K562 (cell line): ENCODE results near the gene MPZL1. TPM values are rescaled to one million over a fixed set of nuclear protein-coding genes. Genes with fewer than 3 reads are reported as not detected.

ENCODE experiments used
- ATF3 ChIP-seq, 2 experiments: fragments of 450-650 bp in 1 of 2; sonication (generic) in 1 of 2; formaldehyde crosslinking in 1 of 2; IDR thresholded peaks in 1 of 2; conservative IDR thresholded peaks in 1 of 2; 2 replicates each; pipeline versions ENCODE4 v1.6.1 to v1.8.1; 2016 to 2023; ENCODE audit warnings: mild to moderate bottlenecking in 2 of 2, moderate library complexity in 2 of 2, inconsistent platforms in 1 of 2, missing genetic modification reagents in 1 of 2
- ETV5 ChIP-seq: sonication (generic); formaldehyde crosslinking; IDR thresholded peaks from 2 replicates; pipeline ENCODE4 v1.4.0; 2020; ENCODE audit warnings: low read depth, mild to moderate bottlenecking, missing genetic modification reagents
- GATAD2A ChIP-seq: fragments of 450-650 bp; IDR thresholded peaks from 2 replicates; pipeline ENCODE4 v1.6.1; 2017
- HIVEP1 ChIP-seq: fragments of 250-450 bp; sonication (Bioruptor Pico); IDR thresholded peaks from 2 replicates; pipeline ENCODE4 v1.4.0; 2020; ENCODE audit warnings: mild to moderate bottlenecking
- ILK ChIP-seq: fragments of 450-650 bp; IDR thresholded peaks from 2 replicates; pipeline ENCODE4 v1.6.1; 2016; ENCODE audit warnings: missing genetic modification characterization, low read depth, mild to moderate bottlenecking, missing compliant biosample characterization, moderate library complexity, borderline replicate concordance
- MAZ ChIP-seq, 2 experiments: fragments of 450-650 bp in 1 of 2; sonication (generic) in 1 of 2; formaldehyde crosslinking; IDR thresholded peaks in 1 of 2; conservative IDR thresholded peaks in 1 of 2; 2 replicates each; pipeline versions ENCODE4 v1.4.0 to v1.5.0; 2020; ENCODE audit warnings: mild to moderate bottlenecking in 1 of 2, missing genetic modification reagents in 1 of 2
- PKNOX1 ChIP-seq: fragments of 450-650 bp; IDR thresholded peaks from 2 replicates; pipeline ENCODE4 v1.6.1; 2016
- PRMT5 ChIP-seq: sonication (generic); formaldehyde crosslinking; IDR thresholded peaks from 2 replicates; pipeline ENCODE4 v1.5.0; 2020; ENCODE audit warnings: missing genetic modification reagents
- TBL1XR1 ChIP-seq, 2 experiments: IDR thresholded peaks; 2 replicates each; pipeline ENCODE4 v1.6.1; 2012; ENCODE audit warnings: improper control_type of control experiment in 2 of 2, low read length in 2 of 2, mild to moderate bottlenecking in 1 of 2
- ZNF274 ChIP-seq: IDR thresholded peaks from 2 replicates; pipeline ENCODE4 v1.6.1; 2011; ENCODE audit warnings: low read depth, mild to moderate bottlenecking, low read length, moderate library complexity, borderline replicate concordance
- ZNF384 ChIP-seq: IDR thresholded peaks from 2 replicates; pipeline ENCODE4 v1.6.1; 2012; ENCODE audit warnings: low read depth, low read length, improper control_type of control experiment
- ZNF407 ChIP-seq: fragments of 450-650 bp; IDR thresholded peaks from 2 replicates; pipeline ENCODE4 v1.6.1; 2016; ENCODE audit warnings: low read depth
- ZNF431 ChIP-seq: sonication (generic); formaldehyde crosslinking; IDR thresholded peaks from 2 replicates; pipeline ENCODE4 v1.8.0; 2022; ENCODE audit warnings: mild to moderate bottlenecking, missing genetic modification reagents
- ZNF778 ChIP-seq: fragments of 450-650 bp; formaldehyde crosslinking; IDR thresholded peaks from 2 replicates; pipeline ENCODE4 v1.4.0; 2020; ENCODE audit warnings: mild to moderate bottlenecking, moderate library complexity
- polyA plus RNA-seq, 8 experiments: library from polyadenylated mRNA; depleted of rRNA in 4 of 8; stranded (reverse) in 5 of 8; unstranded in 3 of 8; fragments of >200 nt; fragmentation: Nextera tagmentation in 2 of 8; fragmentation: Illumina TruSeq in 1 of 8; extraction: Ambion mirVana in 2 of 8; extraction: Trizol in 1 of 8; gene quantifications; 2 replicates each; pipeline versions ENCODE4 v1.2.1 to v1.2.3, GENCODE V29; 2011 to 2014; ENCODE audit warnings: inconsistent platforms in 1 of 8, missing spikeins in 1 of 8
- total RNA-seq, 7 experiments: library from RNA; depleted of rRNA in 6 of 7; stranded (reverse); fragments of >200 nt in 6 of 7; fragmentation: Illumina TruSeq in 2 of 7; extraction: Trizol in 2 of 7; gene quantifications; 2 replicates each; pipeline versions ENCODE4 v1.2.1 to v1.2.3, GENCODE V29; 2011 to 2021; ENCODE audit warnings: low replicate concordance in 1 of 7

The MPZL1 gene
- total and polyA plus RNA-seq, 9 of the 15 experiments (the other 6 are each of a cell fraction or from before 2014, with no cell fraction given), result 14.5 to 153 (median 66.5) TPM

GRCh38 chr1:167715157-167715999, 6.4 kb upstream of the MPZL1 start (continued):
- TF ChIP-seq ATF3 (IDR thresholded peaks at IDR 0.05) (no peak), ATF3 (CRISPR knock-in tag; conservative IDR thresholded peaks at IDR 0.05) (peak; percentile 9; the same call in 1 of the 2 replicates), ETV5 (CRISPR knock-in tag) (peak; percentile 67; the same call in 1 of the 2 replicates), GATAD2A (0 out of 2 replicates have a peak, but pooled peaks have one; percentile 12), ZNF431 (CRISPR knock-in tag) (0 out of 2 replicates have a peak, but pooled peaks have one; percentile 49), MAZ (CRISPR knock-in tag; conservative IDR thresholded peaks at IDR 0.05 in 1 of 2, IDR thresholded peaks at IDR 0.05 in 1 of 2) (peak; percentile 53 to 69), PKNOX1 (no peak), ZNF274 (no peak), ZNF778 (CRISPR knock-in tag) (no peak), HIVEP1 (CRISPR knock-in tag) (peak; percentile 14; the same call in 1 of the 2 replicates), TBL1XR1 (IDR thresholded peaks at IDR 0.05; ENCODE audit: low read length in 2 of 2) (peak; percentile 85 to 100), PRMT5 (CRISPR knock-in tag) (no peak), ZNF384 (peak; percentile 82), ZNF407 (peak; percentile 78), ILK (tag) (no peak)
